Erythroblast (primary cell): Measurements from ENCODE around the gene NIPA2.

Source experiments
- GATA1 ChIP-seq: IDR thresholded peaks from 2 replicates; pipeline ENCODE4 v1.6.1; 2011; ENCODE audit warnings: low read depth, mild to moderate bottlenecking, control low read depth, low read length, moderate library complexity
- POLR2A ChIP-seq: IDR thresholded peaks from 2 replicates; pipeline ENCODE4 v1.6.1; 2011; ENCODE audit warnings: mild to moderate bottlenecking, low read length

DNA sequence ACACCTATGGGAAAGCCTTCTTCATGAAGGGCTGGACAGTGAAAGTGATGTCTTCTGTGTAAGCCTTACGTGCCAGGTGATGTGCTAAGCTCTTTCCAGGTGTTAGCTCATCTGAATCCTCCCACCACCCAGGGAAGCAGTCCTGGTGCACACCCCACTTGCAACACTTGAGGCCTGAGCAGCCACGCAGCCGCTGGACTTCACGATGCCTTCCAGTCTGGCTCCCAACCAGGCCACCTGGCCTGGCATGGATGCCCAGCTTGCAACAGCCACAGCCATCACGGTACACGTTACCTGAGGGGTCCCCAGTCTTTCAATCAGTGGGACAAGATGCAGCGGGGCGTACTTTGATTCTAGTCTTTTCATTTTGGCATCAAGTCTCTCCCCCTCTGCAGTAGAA is 35.8 kb downstream of the NIPA2 start:
- TF ChIP-seq POLR2A (no peak), GATA1 (no peak)
